Astrocyte of the spinal cord (primary cell): Measurements from ENCODE around the gene U2SURP.
A peak's percentile ranks its signal among the peaks of the same experiment; 100 is the strongest.
"Not testable (repeated sequence)": the region's sequence is repeated elsewhere in the genome, so short reads cannot be mapped to it uniquely, and the experiment has no call there.

Experiments
- DNase-seq: peaks from one replicate; pipeline ENCODE4 v3.0.0; 2011; ENCODE audit warnings: low read depth, low spot score
- H3K4me3 ChIP-seq: 2 replicates; pipeline ENCODE4 v1.5.1; 2011; ENCODE audit warnings: low read depth, mild to moderate bottlenecking, low read length, moderate library complexity
- CTCF ChIP-seq: IDR thresholded peaks from 2 replicates; pipeline ENCODE4 v1.5.1; 2012; ENCODE audit warnings: low read depth, mild to moderate bottlenecking, low read length, inconsistent platforms
- in situ Hi-C: cut with HindIII; loops from 2 replicates; pipeline ENCODE4 v1.10.0; 2017; ENCODE audit warnings: low sequenced_read_pairs

U2SURP gene

GRCh38 chr3:142987080-142987700 is 14.2 kb upstream of the U2SURP start:
- in situ Hi-C loops, result no loop called here
- DNase-seq, result peak; percentile 62
- peak; percentile 49 for TF ChIP-seq CTCF
- no peak overlapping the region for H3K4me3 ChIP-seq

GRCh38 chr3:142987707-142988106 is 13.7 kb upstream of the U2SURP start:
- in situ Hi-C loops, result no loop called here
- no peak overlapping the region for H3K4me3 ChIP-seq
- DNase-seq, result peak; percentile 83
- no peak for TF ChIP-seq CTCF

- in situ Hi-C loops, H3K4me3 ChIP-seq, DNase-seq: not testable (repeated sequence)
These were observed 13.1 kb upstream of the U2SURP start for GRCh38 chr3:142988221-142988620.

- in situ Hi-C loops, H3K4me3 ChIP-seq, DNase-seq: not testable (repeated sequence)
These were observed 12.5 kb upstream of the U2SURP start for GRCh38 chr3:142988826-142989225.

GRCh38 chr3:142990721-142991120 is 10.6 kb upstream of the U2SURP start:
- DNase-seq, result no peak
- no peak overlapping the region for H3K4me3 ChIP-seq
- in situ Hi-C loops, result no loop called here
- no peak for TF ChIP-seq CTCF

- no peak overlapping the region for H3K4me3 ChIP-seq
- no peak for TF ChIP-seq CTCF
- no peak for DNase-seq
- in situ Hi-C loops, result no loop called here
These were observed 9.0 kb upstream of the U2SURP start for GRCh38 chr3:142992323-142992722.

GRCh38 chr3:142993958-142994442 is 7.4 kb upstream of the U2SURP start:
- in situ Hi-C loops, result no loop called here
- DNase-seq, result peak; percentile 74
- H3K4me3 ChIP-seq, result no peak overlapping the region
- TF ChIP-seq CTCF, result peak; percentile 54

GRCh38 chr3:142997330-142997729 is 4.0 kb upstream of the U2SURP start:
- no peak overlapping the region for H3K4me3 ChIP-seq
- no peak for TF ChIP-seq CTCF
- no peak for DNase-seq
- in situ Hi-C loops, result no loop called here
